Liver (tissue), 9 donors: ENCODE data around the gene PEX19. TPM values are rescaled to one million over a fixed set of nuclear protein-coding genes. Genes with fewer than 3 reads are reported as not detected.

Source experiments
- DNase-seq: peaks from one replicate; pipeline ENCODE4 v3.0.0-alpha.2; 2017; ENCODE audit warnings: low spot score
- H3K27ac ChIP-seq, 2 donors: one replicate each; pipeline ENCODE4 v1.7.0; 2013; ENCODE audit warnings: inconsistent platforms in 2 of 2, low read length in 2 of 2, control low read depth in 1 of 2, low read depth in 1 of 2, mild to moderate bottlenecking in 1 of 2
- H3K27me3 ChIP-seq, 4 donors: one replicate each; pipeline versions ENCODE4 v1.6.1 to v1.7.0; 2013; ENCODE audit warnings: low read length in 3 of 4, inconsistent platforms in 1 of 4, mild to moderate bottlenecking in 1 of 4, moderate library complexity in 1 of 4; ENCODE audit not compliant: control insufficient read depth in 4 of 4, insufficient read depth in 4 of 4
- H3K36me3 ChIP-seq, 4 donors: one replicate each; pipeline versions ENCODE4 v1.6.1 to v1.7.0; 2013; ENCODE audit warnings: low read length in 3 of 4, mild to moderate bottlenecking in 3 of 4, low read depth in 1 of 4, moderate library complexity in 1 of 4; ENCODE audit not compliant: control insufficient read depth in 4 of 4, insufficient read depth in 3 of 4
- H3K4me1 ChIP-seq, 4 donors: one replicate each; pipeline versions ENCODE4 v1.6.1 to v1.7.0; 2013; ENCODE audit warnings: low read length in 3 of 4, mild to moderate bottlenecking in 3 of 4, moderate library complexity in 1 of 4; ENCODE audit not compliant: control insufficient read depth in 4 of 4, insufficient read depth in 4 of 4
- H3K4me3 ChIP-seq, 3 donors: one replicate each; pipeline versions ENCODE4 v1.6.1 to v1.7.0; 2013; ENCODE audit warnings: low read length in 3 of 3, control low read depth in 1 of 3, low read depth in 1 of 3, mild to moderate bottlenecking in 1 of 3
- H3K9ac ChIP-seq, 2 donors: one replicate each; pipeline ENCODE4 v1.7.0; 2013; ENCODE audit warnings: low read length in 2 of 2, mild to moderate bottlenecking in 2 of 2, moderate library complexity in 2 of 2, control low read depth in 1 of 2, low read depth in 1 of 2
- H3K9me3 ChIP-seq, 4 donors: one replicate each; pipeline versions ENCODE4 v1.6.1 to v1.7.0; 2013; ENCODE audit warnings: low read length in 3 of 4; ENCODE audit not compliant: control insufficient read depth in 4 of 4
- ATF3 ChIP-seq: IDR thresholded peaks from 2 replicates; pipeline ENCODE4 v1.6.1; 2016; ENCODE audit warnings: antibody characterized with exemption
- FOXA1 ChIP-seq: IDR thresholded peaks from 2 replicates; pipeline ENCODE4 v1.6.1; 2016; ENCODE audit warnings: antibody characterized with exemption
- FOXA2 ChIP-seq: IDR thresholded peaks from 2 replicates; pipeline ENCODE4 v1.6.1; 2016; ENCODE audit warnings: antibody characterized with exemption
- GABPA ChIP-seq, 2 donors: IDR thresholded peaks in 1 of 2; conservative IDR thresholded peaks in 1 of 2; 2 replicates each; pipeline ENCODE4 v1.6.1; 2016; ENCODE audit warnings: antibody characterized with exemption in 2 of 2, mild to moderate bottlenecking in 1 of 2, moderate library complexity in 1 of 2
- HNF4A ChIP-seq, 2 donors: conservative IDR thresholded peaks; 2 replicates each; pipeline ENCODE4 v1.6.1; 2016; ENCODE audit warnings: antibody characterized with exemption in 2 of 2, mild to moderate bottlenecking in 2 of 2
- HNF4G ChIP-seq: IDR thresholded peaks from 2 replicates; pipeline ENCODE4 v1.6.1; 2016; ENCODE audit warnings: antibody characterized with exemption
- JUND ChIP-seq, 2 donors: IDR thresholded peaks; 2 replicates each; pipeline ENCODE4 v1.6.1; 2016; ENCODE audit warnings: antibody characterized with exemption in 2 of 2
- NR2F2 ChIP-seq: IDR thresholded peaks from 2 replicates; pipeline ENCODE4 v1.6.1; 2016; ENCODE audit warnings: antibody characterized with exemption
- RAD21 ChIP-seq, 2 donors: IDR thresholded peaks; 2 replicates each; pipeline ENCODE4 v1.6.1; 2016; ENCODE audit warnings: antibody characterized with exemption in 2 of 2, mild to moderate bottlenecking in 2 of 2
- REST ChIP-seq: IDR thresholded peaks from 2 replicates; pipeline ENCODE4 v1.6.1; 2016; ENCODE audit warnings: antibody characterized with exemption, mild to moderate bottlenecking
- RXRA ChIP-seq, 2 donors: IDR thresholded peaks; 2 replicates each; pipeline ENCODE4 v1.6.1; 2017 to 2018; ENCODE audit warnings: antibody characterized with exemption in 2 of 2, mild to moderate bottlenecking in 1 of 2
- SP1 ChIP-seq: IDR thresholded peaks from 2 replicates; pipeline ENCODE4 v1.6.1; 2018; ENCODE audit warnings: antibody characterized with exemption, mild to moderate bottlenecking
- TAF1 ChIP-seq: conservative IDR thresholded peaks from 2 replicates; pipeline ENCODE4 v1.6.1; 2016; ENCODE audit warnings: antibody characterized with exemption, mild to moderate bottlenecking
- YY1 ChIP-seq: IDR thresholded peaks from 2 replicates; pipeline ENCODE4 v1.6.1; 2016; ENCODE audit warnings: antibody characterized with exemption, mild to moderate bottlenecking
- WGBS: extraction: QIAGEN DNeasy Blood & Tissue Kit; methylation state at CpG from one replicate; pipeline ENCODE4 v1.1.7; 2013; 5-methylcytosine and 5-hydroxymethylcytosine counted together
- polyA plus RNA-seq, 2 donors: library from polyadenylated mRNA; stranded (reverse) in 1 of 2; unstranded in 1 of 2; fragments of 200-250 nt in 1 of 2; fragments of >200 nt in 1 of 2; fragmentation: Nextera tagmentation in 1 of 2; extraction: Ambion mirVana in 1 of 2; gene quantifications; one replicate each; pipeline versions ENCODE4 v1.2.1 to v1.2.3, GENCODE V29; 2013 to 2015
- total RNA-seq, 2 donors: library from RNA; depleted of rRNA; stranded (reverse); fragments of >200 nt; gene quantifications; one replicate each; pipeline ENCODE4 v1.2.3, GENCODE V29; 2014
- TF ChIP-seq, protein P1 (sequence below): IDR thresholded peaks from 2 replicates; pipeline ENCODE4 v1.6.1; 2016; ENCODE audit warnings: antibody characterized with exemption
- TF ChIP-seq, protein P2 (sequence below): IDR thresholded peaks from 2 replicates; pipeline ENCODE4 v1.6.1; 2016; ENCODE audit warnings: antibody characterized with exemption
- TF ChIP-seq, protein P3 (sequence below): fragments of 150-350 bp; IDR thresholded peaks from 2 replicates; pipeline ENCODE4 v1.5.1; 2017; ENCODE audit warnings: improper control_type of control experiment, low read depth, low read length; ENCODE audit not compliant: missing input control
- donor health status: healthy.
- donor health status: healthy.
- donor health status: healthy.
- donor health status: healthy.
- donor health status: healthy.

PEX19 gene
- total and polyA plus RNA-seq, 4 donors: 24.8 to 73.9 (median 43.7) TPM

- no peak overlapping the region for H3K9ac ChIP-seq
These were observed 573 bp upstream of the PEX19 start for GRCh38 chr1:160285506-160285905.

GRCh38 chr1:160284220-160284781, 632 bp downstream of the PEX19 start:
- peak overlapping the region; percentile 78 to 91 for H3K9ac ChIP-seq
- H3K27ac ChIP-seq: peak overlapping the region; percentile 84
- H3K4me3 ChIP-seq: peak overlapping the region; percentile 69 to 82 (median 76)
- no peaks in the 10 kb centered on the region for H3K27me3 ChIP-seq
- no peaks in the 10 kb centered on the region for H3K9me3 ChIP-seq
- peak; percentile 52 for DNase-seq
- under 1% methylated on average over 15 of the region's 15 CpGs for WGBS
- peaks cover 5 to 33% (median 30%) of the 10 kb centered on the region in 4 donors for H3K4me1 ChIP-seq
- peaks cover 7 to 38% (median 36%) of the 10 kb centered on the region in 4 donors for H3K36me3 ChIP-seq
- TF ChIP-seq FOXA2 (peak; percentile 69), RXRA (IDR thresholded peaks at IDR 0.05) (peak; percentile 91 to 94), REST (peak; percentile 87), TAF1 (peak; percentile 98), HNF4A (conservative IDR thresholded peaks at IDR 0.05) (peak; percentile 67 to 85), SP1 (peak; percentile 85), NR2F2 (no peak), ATF3 (no peak), YY1 (no peak), GABPA (IDR thresholded peaks at IDR 0.05 in 1 of 2, conservative IDR thresholded peaks at IDR 0.05 in 1 of 2) (peak in 1 of 2 donors; percentile 69)
- TF ChIP-seq, protein P1, sequence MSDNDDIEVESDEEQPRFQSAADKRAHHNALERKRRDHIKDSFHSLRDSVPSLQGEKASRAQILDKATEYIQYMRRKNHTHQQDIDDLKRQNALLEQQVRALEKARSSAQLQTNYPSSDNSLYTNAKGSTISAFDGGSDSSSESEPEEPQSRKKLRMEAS: peak; percentile 54
- TF ChIP-seq, protein P2, sequence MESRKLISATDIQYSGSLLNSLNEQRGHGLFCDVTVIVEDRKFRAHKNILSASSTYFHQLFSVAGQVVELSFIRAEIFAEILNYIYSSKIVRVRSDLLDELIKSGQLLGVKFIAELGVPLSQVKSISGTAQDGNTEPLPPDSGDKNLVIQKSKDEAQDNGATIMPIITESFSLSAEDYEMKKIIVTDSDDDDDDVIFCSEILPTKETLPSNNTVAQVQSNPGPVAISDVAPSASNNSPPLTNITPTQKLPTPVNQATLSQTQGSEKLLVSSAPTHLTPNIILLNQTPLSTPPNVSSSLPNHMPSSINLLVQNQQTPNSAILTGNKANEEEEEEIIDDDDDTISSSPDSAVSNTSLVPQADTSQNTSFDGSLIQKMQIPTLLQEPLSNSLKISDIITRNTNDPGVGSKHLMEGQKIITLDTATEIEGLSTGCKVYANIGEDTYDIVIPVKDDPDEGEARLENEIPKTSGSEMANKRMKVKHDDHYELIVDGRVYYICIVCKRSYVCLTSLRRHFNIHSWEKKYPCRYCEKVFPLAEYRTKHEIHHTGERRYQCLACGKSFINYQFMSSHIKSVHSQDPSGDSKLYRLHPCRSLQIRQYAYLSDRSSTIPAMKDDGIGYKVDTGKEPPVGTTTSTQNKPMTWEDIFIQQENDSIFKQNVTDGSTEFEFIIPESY: peak; percentile 77

More at GRCh38 chr1:160285506-160285905, 573 bp upstream of the PEX19 start:
- H3K4me1 ChIP-seq: peaks cover 5 to 37% (median 35%) of the 10 kb centered on the region in 4 donors
- WGBS: 82% methylated on average over 23 of the region's 23 CpGs
- no peak for DNase-seq
- peak overlapping the region in 2 of 3 donors; percentile 76 to 82 for H3K4me3 ChIP-seq
- H3K36me3 ChIP-seq: peaks cover 8 to 38% (median 35%) of the 10 kb centered on the region in 4 donors
- TF ChIP-seq HNF4A (conservative IDR thresholded peaks at IDR 0.05) (no peak), FOXA2 (no peak), ATF3 (no peak), RAD21 (IDR thresholded peaks at IDR 0.05) (no peak), YY1 (no peak), NR2F2 (no peak), FOXA1 (no peak), GABPA (IDR thresholded peaks at IDR 0.05 in 1 of 2, conservative IDR thresholded peaks at IDR 0.05 in 1 of 2) (no peak), RXRA (IDR thresholded peaks at IDR 0.05) (no peak), JUND (IDR thresholded peaks at IDR 0.05) (no peak), TAF1 (no peak), HNF4G (no peak)
- TF ChIP-seq, protein P3, sequence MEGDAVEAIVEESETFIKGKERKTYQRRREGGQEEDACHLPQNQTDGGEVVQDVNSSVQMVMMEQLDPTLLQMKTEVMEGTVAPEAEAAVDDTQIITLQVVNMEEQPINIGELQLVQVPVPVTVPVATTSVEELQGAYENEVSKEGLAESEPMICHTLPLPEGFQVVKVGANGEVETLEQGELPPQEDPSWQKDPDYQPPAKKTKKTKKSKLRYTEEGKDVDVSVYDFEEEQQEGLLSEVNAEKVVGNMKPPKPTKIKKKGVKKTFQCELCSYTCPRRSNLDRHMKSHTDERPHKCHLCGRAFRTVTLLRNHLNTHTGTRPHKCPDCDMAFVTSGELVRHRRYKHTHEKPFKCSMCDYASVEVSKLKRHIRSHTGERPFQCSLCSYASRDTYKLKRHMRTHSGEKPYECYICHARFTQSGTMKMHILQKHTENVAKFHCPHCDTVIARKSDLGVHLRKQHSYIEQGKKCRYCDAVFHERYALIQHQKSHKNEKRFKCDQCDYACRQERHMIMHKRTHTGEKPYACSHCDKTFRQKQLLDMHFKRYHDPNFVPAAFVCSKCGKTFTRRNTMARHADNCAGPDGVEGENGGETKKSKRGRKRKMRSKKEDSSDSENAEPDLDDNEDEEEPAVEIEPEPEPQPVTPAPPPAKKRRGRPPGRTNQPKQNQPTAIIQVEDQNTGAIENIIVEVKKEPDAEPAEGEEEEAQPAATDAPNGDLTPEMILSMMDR: no peak
- TF ChIP-seq, protein P2: no peak
- TF ChIP-seq, protein P1: no peak
- no peaks in the 10 kb centered on the region for H3K27me3 ChIP-seq
- no peaks in the 10 kb centered on the region for H3K9me3 ChIP-seq
- H3K27ac ChIP-seq: no peak overlapping the region
